Suprapubic skin (tissue), 3 donors: ENCODE measurements around the gene C2orf15.

ENCODE experiments used
- POLR2AphosphoS5 ChIP-seq, 3 donors: sonication (generic); formaldehyde crosslinking; IDR thresholded peaks; one replicate each; pipeline ENCODE4 v1.6.1; 2017; ENCODE audit warnings: antibody characterized with exemption in 3 of 3
- TF ChIP-seq, protein P1 (sequence below), 2 donors: fragments of 200-600 bp in 1 of 2; fragments of 450-650 bp in 1 of 2; sonication (generic) in 1 of 2; IDR thresholded peaks; one replicate each; pipeline ENCODE4 v1.5.1; 2016 to 2019; ENCODE audit warnings: antibody characterized with exemption in 2 of 2, mild to moderate bottlenecking in 1 of 2, moderate library complexity in 1 of 2

DNA sequence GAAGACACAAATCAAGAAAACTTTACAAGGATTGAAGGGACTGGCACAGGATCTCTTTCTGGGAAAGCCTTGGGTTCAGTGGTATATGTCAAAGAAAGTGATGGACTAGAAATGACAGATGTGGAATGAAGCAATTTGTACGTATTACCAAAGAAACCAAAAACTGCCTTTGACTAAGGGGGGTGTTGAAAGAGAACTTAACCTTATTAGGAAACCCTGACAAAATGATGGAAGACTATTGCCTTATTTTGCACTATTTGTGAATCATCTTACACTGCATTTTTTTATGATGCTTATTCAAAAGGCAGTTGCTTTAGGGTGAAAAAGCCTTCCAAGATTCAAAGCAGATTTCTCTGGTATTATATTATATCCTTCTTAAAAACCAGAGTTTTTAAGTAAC is 9.2 kb downstream of the C2orf15 start:
- TF ChIP-seq POLR2AphosphoS5 (IDR thresholded peaks at IDR 0.05): no peak
- TF ChIP-seq, protein P1, sequence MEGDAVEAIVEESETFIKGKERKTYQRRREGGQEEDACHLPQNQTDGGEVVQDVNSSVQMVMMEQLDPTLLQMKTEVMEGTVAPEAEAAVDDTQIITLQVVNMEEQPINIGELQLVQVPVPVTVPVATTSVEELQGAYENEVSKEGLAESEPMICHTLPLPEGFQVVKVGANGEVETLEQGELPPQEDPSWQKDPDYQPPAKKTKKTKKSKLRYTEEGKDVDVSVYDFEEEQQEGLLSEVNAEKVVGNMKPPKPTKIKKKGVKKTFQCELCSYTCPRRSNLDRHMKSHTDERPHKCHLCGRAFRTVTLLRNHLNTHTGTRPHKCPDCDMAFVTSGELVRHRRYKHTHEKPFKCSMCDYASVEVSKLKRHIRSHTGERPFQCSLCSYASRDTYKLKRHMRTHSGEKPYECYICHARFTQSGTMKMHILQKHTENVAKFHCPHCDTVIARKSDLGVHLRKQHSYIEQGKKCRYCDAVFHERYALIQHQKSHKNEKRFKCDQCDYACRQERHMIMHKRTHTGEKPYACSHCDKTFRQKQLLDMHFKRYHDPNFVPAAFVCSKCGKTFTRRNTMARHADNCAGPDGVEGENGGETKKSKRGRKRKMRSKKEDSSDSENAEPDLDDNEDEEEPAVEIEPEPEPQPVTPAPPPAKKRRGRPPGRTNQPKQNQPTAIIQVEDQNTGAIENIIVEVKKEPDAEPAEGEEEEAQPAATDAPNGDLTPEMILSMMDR (IDR thresholded peaks at IDR 0.05): no peak
